ENCODE results near the gene ANK2. TPM values are rescaled to one million over a fixed set of nuclear protein-coding genes. Genes with fewer than 3 reads are reported as not detected.
"Not testable (repeated sequence)": the region's sequence is repeated elsewhere in the genome, so short reads cannot be mapped to it uniquely, and the experiment has no call there.

The ANK2 gene
- total RNA-seq, 2 experiments from 2014 or later = 1.5 to 1.9 TPM

GRCh38 chr4:113179996-113180395 is 130.5 kb downstream of the ANK2 start:
- Mint-ChIP-seq H3K36me3 (ENCODE audit: low read depth) (no peaks in the 10 kb centered on the region), H3K4me1 (no peaks in the 10 kb centered on the region), H3K27me3 (no peaks in the 10 kb centered on the region), H3K9me3 (no peaks in the 10 kb centered on the region), H3K4me3 (no peak overlapping the region), H3K27ac (no peak overlapping the region)
- POLR2A ChIA-PET = no interaction called here
- CTCF ChIA-PET = interaction anchor here (0.5 kb wide), 1 partner anchor 229 kb away, joined by 4 read pairs; no protein-coding TSS in a partner anchor
- DNase-seq = no peak

DNA sequence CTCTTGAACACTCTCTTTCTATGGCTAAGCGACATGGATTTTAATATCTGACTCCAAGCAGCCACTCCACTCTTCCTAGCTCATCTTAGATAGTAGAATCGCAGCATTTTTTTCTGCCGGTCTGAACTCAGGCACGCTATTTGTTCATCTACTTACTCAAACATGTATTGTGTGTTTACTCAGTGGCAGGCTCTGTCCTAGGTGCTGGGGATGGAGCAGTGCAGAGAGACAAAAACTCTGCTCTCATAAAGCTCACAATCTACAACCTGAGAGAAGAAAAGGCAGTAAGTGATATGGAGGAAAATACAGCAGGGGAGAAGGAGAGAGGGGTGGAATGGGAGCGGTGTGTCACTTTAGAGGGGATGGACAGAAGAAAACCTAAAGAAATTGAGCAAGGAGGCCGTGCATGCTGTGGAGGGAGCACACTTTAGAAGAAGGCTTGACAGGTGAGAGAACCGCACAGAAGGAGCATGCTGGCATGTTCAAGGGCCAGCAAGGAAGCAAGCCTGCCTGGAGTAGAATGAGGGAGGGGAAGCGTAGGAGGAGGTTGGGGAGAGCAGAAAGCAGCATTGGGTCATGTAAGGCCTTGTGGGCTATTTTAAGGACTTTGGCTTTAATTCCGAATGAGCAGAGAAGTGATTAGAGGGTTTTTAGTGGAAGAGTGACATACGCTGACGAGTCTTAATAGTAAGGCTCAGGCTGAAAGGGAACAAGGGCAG is 132.0 kb downstream of the ANK2 start:
- H3K4me3 Mint-ChIP-seq = no peak overlapping the region
- no peaks in the 10 kb centered on the region for H3K27me3 Mint-ChIP-seq
- POLR2A ChIA-PET = no interaction called here
- H3K27ac Mint-ChIP-seq = no peak overlapping the region
- DNase-seq = no peak
- no peaks in the 10 kb centered on the region for H3K36me3 Mint-ChIP-seq (ENCODE audit: low read depth)
- CTCF ChIA-PET = no interaction called here
- no peaks in the 10 kb centered on the region for H3K9me3 Mint-ChIP-seq
- no peaks in the 10 kb centered on the region for H3K4me1 Mint-ChIP-seq

DNA sequence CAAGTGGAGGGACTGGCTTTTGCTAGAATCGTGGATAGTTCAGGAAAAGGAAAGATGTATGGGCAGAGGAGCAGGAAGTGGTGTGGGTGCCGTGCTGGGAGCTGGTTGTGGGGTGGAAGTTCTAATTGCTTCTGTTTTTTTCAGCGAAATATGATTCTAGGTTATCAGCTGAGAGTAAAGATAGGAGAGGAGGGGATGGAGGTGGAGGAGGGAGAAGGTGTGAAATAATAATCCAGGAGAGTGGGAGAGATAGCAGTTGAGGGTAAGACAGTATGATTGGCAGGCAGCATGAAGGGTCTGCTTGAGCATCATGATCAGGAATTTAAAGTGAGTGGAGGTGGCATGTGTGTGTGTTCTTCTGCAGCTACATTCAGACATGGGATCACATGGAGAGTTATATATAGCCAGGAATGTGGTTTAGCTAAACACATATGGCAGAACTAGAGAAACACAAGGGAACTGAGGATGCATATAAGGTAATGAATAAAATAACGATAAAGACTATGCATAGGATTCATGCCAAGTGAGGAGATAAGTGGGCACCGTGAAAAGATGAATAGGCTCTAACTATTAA is 133.7 kb downstream of the ANK2 start:
- CTCF ChIA-PET = no interaction called here
- Mint-ChIP-seq H3K36me3 (ENCODE audit: low read depth) (no peaks in the 10 kb centered on the region), H3K27me3 (no peaks in the 10 kb centered on the region), H3K27ac (no peak overlapping the region), H3K4me3 (no peak overlapping the region), H3K9me3 (no peaks in the 10 kb centered on the region), H3K4me1 (no peaks in the 10 kb centered on the region)
- DNase-seq = no peak
- POLR2A ChIA-PET = no interaction called here

DNA sequence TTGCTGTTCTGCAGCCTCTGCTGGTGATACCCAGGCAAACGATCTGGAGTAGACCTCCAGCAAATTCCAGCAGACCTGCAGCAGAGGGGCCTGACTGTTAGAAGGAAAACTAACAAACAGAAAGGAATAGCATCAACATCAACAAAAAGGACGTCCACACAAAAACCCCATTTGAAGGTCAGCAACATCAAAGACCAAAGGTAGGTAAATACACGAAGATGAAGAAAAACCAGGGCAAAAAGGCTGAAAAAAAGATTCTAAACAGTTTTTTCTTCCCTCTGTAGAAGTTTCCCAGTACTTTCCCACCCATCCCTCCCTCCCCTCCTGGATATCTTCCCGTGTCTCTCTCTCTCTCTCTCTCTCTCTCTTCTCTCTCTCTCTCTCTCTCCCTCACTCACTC is 136.8 kb downstream of the ANK2 start:
- not testable (repeated sequence) for H3K27me3 Mint-ChIP-seq, H3K27ac Mint-ChIP-seq

DNA sequence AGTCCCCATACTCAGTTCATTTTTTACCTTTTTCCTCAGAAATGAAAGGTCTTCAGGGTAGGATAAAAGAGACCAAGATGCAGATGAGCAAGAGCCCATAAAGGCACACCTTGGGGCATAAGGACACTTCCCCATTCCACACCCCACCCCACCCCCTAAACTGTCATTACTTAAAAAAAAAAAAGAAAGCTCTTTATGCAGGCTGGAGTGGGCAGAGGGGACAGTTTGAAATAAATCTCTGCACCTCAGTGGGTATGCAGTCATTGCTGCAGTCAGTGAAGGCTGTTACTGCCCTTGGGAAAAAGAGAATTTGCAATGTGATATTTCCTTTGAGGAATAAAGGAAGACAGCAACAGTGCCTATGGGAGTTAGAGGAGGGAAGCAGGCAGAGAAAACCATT is 137.5 kb downstream of the ANK2 start:
- Mint-ChIP-seq H3K4me3 (no peak overlapping the region), H3K27ac (no peak overlapping the region), H3K36me3 (ENCODE audit: low read depth) (no peaks in the 10 kb centered on the region), H3K4me1 (no peaks in the 10 kb centered on the region), H3K27me3 (peaks cover 3% of the 10 kb centered on the region), H3K9me3 (no peaks in the 10 kb centered on the region)
- no peak for DNase-seq
- ChIA-PET CTCF (no interaction called here), POLR2A (no interaction called here)

More for the DNA sequence above, 136.8 kb downstream of the ANK2 start:
- H3K9me3 Mint-ChIP-seq; POLR2A ChIA-PET; DNase-seq; H3K36me3 Mint-ChIP-seq (ENCODE audit: low read depth); H3K4me1 Mint-ChIP-seq; H3K4me3 Mint-ChIP-seq; CTCF ChIA-PET: not testable (repeated sequence)

DNA sequence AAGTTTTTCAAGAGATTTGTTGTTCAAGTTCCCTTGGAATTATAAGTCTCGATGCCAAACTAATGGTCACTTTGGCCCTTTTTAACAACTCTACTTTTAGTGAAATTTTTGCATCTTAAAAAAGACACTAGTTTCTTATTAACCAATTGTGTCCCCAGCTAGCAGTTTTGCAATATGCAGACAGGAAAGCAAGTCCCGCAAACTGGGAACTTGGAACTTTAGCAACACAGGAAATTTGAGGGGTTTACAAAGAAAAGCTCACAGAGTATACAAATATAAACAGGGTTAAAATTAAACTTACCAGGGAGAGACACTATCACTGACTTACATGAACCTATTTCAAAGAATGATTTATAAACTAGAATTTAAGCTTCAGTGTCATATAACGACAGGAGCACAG is 137.9 kb downstream of the ANK2 start:
- Mint-ChIP-seq H3K36me3 (ENCODE audit: low read depth) (no peaks in the 10 kb centered on the region), H3K4me1 (no peaks in the 10 kb centered on the region), H3K27ac (no peak overlapping the region), H3K27me3 (peaks cover 3% of the 10 kb centered on the region), H3K4me3 (no peak overlapping the region), H3K9me3 (no peaks in the 10 kb centered on the region)
- no peak for DNase-seq
- ChIA-PET CTCF (no interaction called here), POLR2A (no interaction called here)

DNA sequence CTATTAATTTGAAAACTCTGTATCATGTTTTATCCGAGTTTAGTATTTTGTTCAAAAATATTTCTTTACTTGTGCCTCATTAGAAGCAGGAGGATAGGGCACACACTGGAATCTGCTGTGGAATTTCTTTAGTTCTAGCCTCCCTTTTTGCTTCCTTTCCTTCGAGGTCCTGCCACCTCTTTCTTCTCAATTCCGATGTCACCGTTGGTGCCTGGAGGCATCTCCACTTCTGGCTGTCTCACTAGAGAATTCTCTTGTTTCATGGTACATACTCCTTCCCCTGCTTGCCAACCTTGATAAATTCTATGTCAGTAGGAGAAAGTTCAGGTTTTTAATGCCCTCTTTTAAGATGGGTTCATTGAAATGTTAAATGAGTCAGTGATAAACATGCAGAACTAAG is 140.1 kb downstream of the ANK2 start:
- Mint-ChIP-seq H3K27ac (no peak overlapping the region), H3K4me3 (no peak overlapping the region), H3K36me3 (ENCODE audit: low read depth) (no peaks in the 10 kb centered on the region), H3K27me3 (peaks cover 3% of the 10 kb centered on the region), H3K4me1 (no peaks in the 10 kb centered on the region), H3K9me3 (no peaks in the 10 kb centered on the region)
- POLR2A ChIA-PET = no interaction called here
- CTCF ChIA-PET = no interaction called here
- DNase-seq = no peak

GRCh38 chr4:113209153-113209552 is 159.7 kb downstream of the ANK2 start:
- ChIA-PET POLR2A (no interaction called here), CTCF (no interaction called here)
- no peak for DNase-seq
- Mint-ChIP-seq H3K4me1 (no peaks in the 10 kb centered on the region), H3K9me3 (no peaks in the 10 kb centered on the region), H3K27ac (no peak overlapping the region), H3K36me3 (ENCODE audit: low read depth) (no peaks in the 10 kb centered on the region), H3K27me3 (no peaks in the 10 kb centered on the region), H3K4me3 (no peak overlapping the region)

GRCh38 chr4:113209652-113210320 is 160.3 kb downstream of the ANK2 start:
- Mint-ChIP-seq H3K27ac (no peak overlapping the region), H3K36me3 (ENCODE audit: low read depth) (no peaks in the 10 kb centered on the region), H3K4me3 (no peak overlapping the region), H3K9me3 (no peaks in the 10 kb centered on the region), H3K27me3 (no peaks in the 10 kb centered on the region), H3K4me1 (no peaks in the 10 kb centered on the region)
- POLR2A ChIA-PET = no interaction called here
- no peak for DNase-seq
- CTCF ChIA-PET = no interaction called here

DNA sequence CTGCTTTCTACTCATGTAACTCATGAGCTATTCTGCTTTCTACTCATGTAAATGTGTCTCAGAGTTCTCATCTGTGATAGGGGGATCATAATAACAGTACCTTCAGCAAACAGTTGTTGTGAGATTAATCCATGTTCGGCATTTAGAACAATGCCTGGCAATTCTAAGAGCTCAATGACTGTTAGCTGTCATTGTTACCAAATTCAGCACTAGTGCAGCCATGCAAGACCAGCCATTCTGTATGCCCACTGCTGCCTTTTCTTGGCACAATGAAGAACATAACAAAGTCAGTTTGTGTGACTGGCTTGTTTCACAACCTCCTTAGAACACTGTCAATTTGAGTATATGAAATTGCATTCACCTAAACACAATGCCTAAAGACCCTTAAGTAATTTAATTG is 163.2 kb downstream of the ANK2 start:
- Mint-ChIP-seq H3K9me3 (no peaks in the 10 kb centered on the region), H3K27ac (no peak overlapping the region), H3K4me1 (no peaks in the 10 kb centered on the region), H3K36me3 (ENCODE audit: low read depth) (no peaks in the 10 kb centered on the region), H3K4me3 (no peak overlapping the region), H3K27me3 (no peaks in the 10 kb centered on the region)
- DNase-seq = no peak
- ChIA-PET POLR2A (no interaction called here), CTCF (interaction anchor here (1.3 kb wide), 1 partner anchor 11 kb away, joined by 3 read pairs; no protein-coding TSS in a partner anchor)

DNA sequence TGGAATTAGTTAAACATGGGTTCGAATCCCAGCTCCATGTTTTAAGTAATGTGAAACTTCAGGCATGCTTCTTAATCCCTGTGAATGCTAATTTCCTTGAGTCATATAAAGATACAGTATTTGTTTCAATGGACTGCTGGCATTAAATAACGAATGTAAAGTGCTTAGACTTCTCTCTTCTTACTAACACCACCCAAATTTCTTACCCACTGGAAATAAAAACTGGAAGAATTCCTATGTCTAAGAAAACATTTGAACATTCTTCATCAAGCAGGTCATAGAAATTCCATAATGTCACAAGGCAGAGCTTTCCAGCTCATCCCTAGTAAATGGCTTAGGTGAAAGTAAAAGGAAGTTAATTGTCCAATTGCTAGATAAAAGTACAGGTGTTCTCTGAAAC is 172.5 kb downstream of the ANK2 start:
- no peaks in the 10 kb centered on the region for H3K9me3 Mint-ChIP-seq
- CTCF ChIA-PET = no interaction called here
- H3K27me3 Mint-ChIP-seq = peaks cover 3% of the 10 kb centered on the region
- DNase-seq = no peak
- no peak overlapping the region for H3K27ac Mint-ChIP-seq
- no peaks in the 10 kb centered on the region for H3K4me1 Mint-ChIP-seq
- no peak overlapping the region for H3K4me3 Mint-ChIP-seq
- POLR2A ChIA-PET = no interaction called here
- H3K36me3 Mint-ChIP-seq (ENCODE audit: low read depth) = no peaks in the 10 kb centered on the region

- no peaks in the 10 kb centered on the region for H3K36me3 Mint-ChIP-seq (ENCODE audit: low read depth)
- H3K9me3 Mint-ChIP-seq = no peaks in the 10 kb centered on the region
- POLR2A ChIA-PET = no interaction called here
- H3K27me3 Mint-ChIP-seq = peaks cover 3% of the 10 kb centered on the region
- CTCF ChIA-PET = no interaction called here
- H3K4me3 Mint-ChIP-seq = no peak overlapping the region
- H3K4me1 Mint-ChIP-seq = no peaks in the 10 kb centered on the region
- H3K27ac Mint-ChIP-seq = no peak overlapping the region
- no peak for DNase-seq
These were observed 173.0 kb downstream of the ANK2 start for GRCh38 chr4:113222471-113222870.

GRCh38 chr4:113223001-113223400 is 173.5 kb downstream of the ANK2 start:
- CTCF ChIA-PET = no interaction called here

GRCh38 chr4:113232194-113232593 is 182.7 kb downstream of the ANK2 start:
- Mint-ChIP-seq H3K9me3 (no peaks in the 10 kb centered on the region), H3K36me3 (ENCODE audit: low read depth) (no peaks in the 10 kb centered on the region), H3K27me3 (peaks cover 2% of the 10 kb centered on the region), H3K4me1 (no peaks in the 10 kb centered on the region), H3K4me3 (no peak overlapping the region), H3K27ac (no peak overlapping the region)
- no peak for DNase-seq
- ChIA-PET CTCF (no interaction called here), POLR2A (no interaction called here)

More at GRCh38 chr4:113223001-113223400, 173.5 kb downstream of the ANK2 start:
- Mint-ChIP-seq H3K27ac (no peak overlapping the region), H3K27me3 (peaks cover 3% of the 10 kb centered on the region), H3K9me3 (no peaks in the 10 kb centered on the region), H3K4me3 (no peak overlapping the region), H3K36me3 (ENCODE audit: low read depth) (no peaks in the 10 kb centered on the region), H3K4me1 (no peaks in the 10 kb centered on the region)
- DNase-seq = no peak
- POLR2A ChIA-PET = no interaction called here
